ENCODE measurements around the gene NHP2. TPM values are rescaled to one million over a fixed set of nuclear protein-coding genes. Genes with fewer than 3 reads are reported as not detected.
A peak's percentile ranks its signal among the peaks of the same experiment; 100 is the strongest.

Gene NHP2
- total RNA-seq, 1 donor from 2014 or later, result 175 TPM

DNA sequence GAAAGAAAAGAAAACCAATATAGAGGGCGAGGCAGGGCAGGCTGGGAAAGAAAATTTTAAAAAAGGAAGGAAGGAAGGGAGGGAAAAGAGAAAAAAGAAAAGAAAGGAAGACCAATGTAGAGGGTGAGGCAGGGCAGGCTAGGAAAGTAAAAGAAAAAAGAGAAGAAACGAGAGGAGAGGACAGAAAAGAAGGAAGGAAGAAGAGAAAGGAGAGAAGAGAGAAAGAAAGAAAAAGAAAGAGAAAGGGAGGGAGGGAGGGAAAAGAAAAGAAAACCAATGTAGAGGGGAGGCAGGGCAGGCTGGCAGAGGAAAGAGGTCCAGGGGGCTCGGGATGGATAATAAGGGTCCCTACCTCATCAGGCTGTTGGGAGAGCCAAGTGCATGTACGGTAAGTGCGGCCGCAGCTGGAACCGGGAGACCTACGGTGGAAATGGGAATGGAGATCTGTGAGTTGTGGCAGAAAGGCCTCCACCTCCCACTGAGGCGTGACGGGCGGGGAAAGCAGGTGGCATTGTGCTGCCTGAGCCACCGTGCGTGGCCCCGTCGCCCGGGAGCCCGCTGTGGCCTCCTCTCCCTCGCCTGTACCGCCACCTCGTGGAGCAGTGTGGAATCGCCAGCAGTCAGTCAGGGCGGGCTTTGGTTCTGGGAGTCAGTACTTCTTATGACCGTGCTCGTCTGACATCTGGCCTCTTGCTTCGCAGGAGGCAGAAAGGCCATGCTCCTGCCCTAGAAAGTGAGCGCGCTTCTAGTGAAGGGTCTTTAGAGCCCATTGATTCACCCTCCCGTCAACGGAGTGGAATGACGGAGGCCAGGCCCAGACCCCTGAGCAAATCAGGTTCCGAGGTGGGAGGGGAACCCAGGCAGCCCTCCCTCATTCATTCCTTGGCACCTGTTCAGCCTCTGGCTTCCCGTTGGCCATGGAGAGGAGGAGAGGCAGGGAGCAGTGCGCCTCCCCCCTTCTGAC, 10.4 kb upstream of the NHP2 start:
- Mint-ChIP-seq H3K9me3 (no peaks in the 10 kb centered on the region), H3K27me3 (peaks cover 8% of the 10 kb centered on the region), H3K36me3 (ENCODE audit: low read depth) (no peaks in the 10 kb centered on the region), H3K4me1 (peaks cover 15% of the 10 kb centered on the region), H3K27ac (peak overlapping the region; percentile 24), H3K4me3 (peak overlapping the region; percentile 46)
- intact Hi-C loops (cut with micrococcal nuclease), result loop anchor here (1.0 kb wide), 2 partner anchors 18 to 88 kb away; no protein-coding TSS in a partner anchor
- POLR2A ChIA-PET, result no interaction called here
- peak; percentile 92 for DNase-seq
- peak; percentile 68 for TF ChIP-seq CTCF (IDR thresholded peaks at IDR 0.05)
- CTCF ChIA-PET, result interaction anchor here (3.3 kb wide), 1 partner anchor 88 kb away, joined by 26 read pairs; no protein-coding TSS in a partner anchor
- ATAC-seq (ENCODE audit: low read depth), result peak; percentile 100

DNA sequence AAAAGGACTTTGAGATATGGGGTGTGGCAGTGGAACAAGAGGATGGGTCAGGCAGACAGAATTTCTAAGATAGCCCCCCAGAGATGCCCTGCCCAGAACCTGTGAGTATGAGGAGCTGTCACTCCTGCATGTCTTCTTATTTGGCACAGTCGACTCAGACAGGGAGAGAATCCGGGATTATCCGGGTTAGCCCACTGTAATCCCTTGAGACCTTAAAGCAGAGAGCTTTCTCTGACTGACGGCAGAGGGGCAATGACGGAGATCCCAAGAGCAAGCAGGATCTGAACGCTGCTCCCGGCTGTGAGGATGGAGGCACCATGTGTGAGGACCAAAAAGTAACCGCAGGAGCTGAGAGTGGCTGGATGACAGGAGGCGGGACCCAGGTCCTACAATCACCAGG, 8.8 kb upstream of the NHP2 start:
- ATAC-seq (ENCODE audit: low read depth) (no peak), DNase-seq (no peak)
- Mint-ChIP-seq H3K27me3 (peaks cover 8% of the 10 kb centered on the region), H3K36me3 (ENCODE audit: low read depth) (no peaks in the 10 kb centered on the region), H3K9me3 (no peaks in the 10 kb centered on the region), H3K27ac (no peak overlapping the region), H3K4me3 (no peak overlapping the region), H3K4me1 (peaks cover 10% of the 10 kb centered on the region)
- CTCF ChIA-PET, result interaction anchor here (1.1 to 3.3 kb wide), 2 partner anchors 82 to 86 kb away, joined by 3 to 26 read pairs; no protein-coding TSS in a partner anchor
- POLR2A ChIA-PET, result interaction anchor here (1.0 kb wide), 1 partner anchor 86 kb away, joined by 3 read pairs; no protein-coding TSS in a partner anchor
- intact Hi-C loops (cut with micrococcal nuclease), result no loop called here
- no peak for TF ChIP-seq CTCF (IDR thresholded peaks at IDR 0.05)

GRCh38 chr5:178160176-178160575, 6.5 kb upstream of the NHP2 start:
- Mint-ChIP-seq H3K27ac (no peak overlapping the region), H3K4me3 (no peak overlapping the region), H3K9me3 (no peaks in the 10 kb centered on the region), H3K36me3 (ENCODE audit: low read depth) (no peaks in the 10 kb centered on the region), H3K4me1 (peaks cover 10% of the 10 kb centered on the region), H3K27me3 (peaks cover 8% of the 10 kb centered on the region)
- ChIA-PET CTCF (interaction anchor here (1.2 kb wide), 1 partner anchor 13 kb away, joined by 4 read pairs; no protein-coding TSS in a partner anchor), POLR2A (no interaction called here)
- no peak for ATAC-seq (ENCODE audit: low read depth)
- intact Hi-C loops (cut with micrococcal nuclease), result no loop called here
- DNase-seq, result no peak
- TF ChIP-seq CTCF (IDR thresholded peaks at IDR 0.05), result no peak

- intact Hi-C loops (cut with micrococcal nuclease), result loop anchor here (10.0 kb wide), 1 partner anchor 550 kb away; the partner anchor contains the start of gene B4GALT7
- H3K27me3 Mint-ChIP-seq, result no peaks in the 10 kb centered on the region
- H3K36me3 Mint-ChIP-seq (ENCODE audit: low read depth), result peaks cover 27% of the 10 kb centered on the region
- POLR2A ChIA-PET, result interaction anchor here (1.0 to 2.2 kb wide), 2 partner anchors 34 to 49 kb away, joined by 3 to 12 read pairs; partner anchors contain the start of gene HNRNPAB
- DNase-seq (no peak), ATAC-seq (ENCODE audit: low read depth) (no peak)
- no peak overlapping the region for H3K4me3 Mint-ChIP-seq
- no peak for TF ChIP-seq CTCF (IDR thresholded peaks at IDR 0.05)
- no peaks in the 10 kb centered on the region for H3K9me3 Mint-ChIP-seq
- no peak overlapping the region for H3K27ac Mint-ChIP-seq
- CTCF ChIA-PET, result interaction anchor here (3.9 kb wide), 1 partner anchor 79 kb away, joined by 30 read pairs; no protein-coding TSS in a partner anchor
- peaks cover 34% of the 10 kb centered on the region for H3K4me1 Mint-ChIP-seq
Observed at GRCh38 chr5:178155065-178155464, 1.4 kb upstream of the NHP2 start.
